ENCODE measurements around the gene INTS6L. TPM values are rescaled to one million over a fixed set of nuclear protein-coding genes. Genes with fewer than 3 reads are reported as not detected.

INTS6L gene
- total RNA-seq, 1 donor = 4.7 TPM

- H3K4me2 ChIP-seq (ENCODE audit: insufficient read depth, low read length) = no peak overlapping the region
- no peak overlapping the region for H3K4me3 ChIP-seq (ENCODE audit: insufficient read depth, low read length)
- no peak for DNase-seq (ENCODE audit: insufficient read length, low spot score, missing footprints)
- no peak overlapping the region for H3K27ac ChIP-seq (ENCODE audit: low read depth, low read length)
- no peaks in the 10 kb centered on the region for H4K20me1 ChIP-seq (ENCODE audit: insufficient read depth, low read length)
- no peaks in the 10 kb centered on the region for H3K9me3 ChIP-seq (ENCODE audit: low read depth, low read length)
- H3K36me3 ChIP-seq (ENCODE audit: insufficient read depth, low read length) = no peaks in the 10 kb centered on the region
- no peak overlapping the region for H2AFZ ChIP-seq (ENCODE audit: low read length)
- H3K79me2 ChIP-seq (ENCODE audit: insufficient read depth, low read length) = no peaks in the 10 kb centered on the region
- H3K4me1 ChIP-seq (ENCODE audit: insufficient read depth, low read length) = no peaks in the 10 kb centered on the region
- no peak for TF ChIP-seq CTCF (IDR thresholded peaks at IDR 0.05; ENCODE audit: extremely low read depth, low read depth, low read length)
- H3K27me3 ChIP-seq (ENCODE audit: insufficient read depth, low read length) = no peaks in the 10 kb centered on the region
Observed at GRCh38 chrX:135543172-135543571, 22.7 kb downstream of the INTS6L start.

GRCh38 chrX:135543924-135544323 is 23.5 kb downstream of the INTS6L start:
- no peaks in the 10 kb centered on the region for H4K20me1 ChIP-seq (ENCODE audit: insufficient read depth, low read length)
- H3K4me1 ChIP-seq (ENCODE audit: insufficient read depth, low read length) = no peaks in the 10 kb centered on the region
- H2AFZ ChIP-seq (ENCODE audit: low read length) = no peak overlapping the region
- DNase-seq (ENCODE audit: insufficient read length, low spot score, missing footprints) = no peak
- H3K79me2 ChIP-seq (ENCODE audit: insufficient read depth, low read length) = no peaks in the 10 kb centered on the region
- no peaks in the 10 kb centered on the region for H3K9me3 ChIP-seq (ENCODE audit: low read depth, low read length)
- H3K4me3 ChIP-seq (ENCODE audit: insufficient read depth, low read length) = no peak overlapping the region
- H3K36me3 ChIP-seq (ENCODE audit: insufficient read depth, low read length) = no peaks in the 10 kb centered on the region
- H3K27me3 ChIP-seq (ENCODE audit: insufficient read depth, low read length) = no peaks in the 10 kb centered on the region
- no peak overlapping the region for H3K27ac ChIP-seq (ENCODE audit: low read depth, low read length)
- TF ChIP-seq CTCF (IDR thresholded peaks at IDR 0.05; ENCODE audit: extremely low read depth, low read depth, low read length) = no peak
- no peak overlapping the region for H3K4me2 ChIP-seq (ENCODE audit: insufficient read depth, low read length)

DNA sequence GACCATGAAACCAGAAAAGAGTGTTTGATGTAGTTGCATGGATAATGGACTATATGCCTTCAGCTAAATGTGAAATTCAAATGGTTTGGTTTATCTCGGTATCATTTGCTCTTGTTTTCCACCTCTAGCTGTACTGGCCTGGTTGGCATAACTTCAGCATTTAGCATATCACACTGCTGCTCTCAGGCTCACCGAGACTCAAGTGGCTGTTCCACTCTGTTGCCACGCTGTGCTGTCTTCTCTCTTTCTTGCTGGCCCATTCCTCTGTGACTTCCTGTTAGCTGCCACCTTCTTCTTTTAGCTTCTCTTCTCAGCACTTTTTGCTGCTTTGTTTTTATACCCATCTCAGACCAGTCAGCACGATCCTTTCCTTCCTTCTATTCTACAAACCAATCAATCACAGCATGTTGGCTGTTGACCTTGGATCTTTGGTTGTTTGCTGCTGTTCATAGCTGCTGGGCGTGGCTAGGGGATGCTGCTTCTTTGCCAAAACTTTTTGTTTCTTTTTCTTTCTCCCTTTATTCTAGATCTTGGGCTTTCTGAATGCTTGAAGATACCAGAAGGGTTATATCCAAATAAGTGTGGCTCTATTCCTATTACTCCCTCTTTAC is 24.0 kb downstream of the INTS6L start:
- Histone ChIP-seq H3K4me2 (ENCODE audit: insufficient read depth, low read length) (no peak overlapping the region), H2AFZ (ENCODE audit: low read length) (no peak overlapping the region), H3K27me3 (ENCODE audit: insufficient read depth, low read length) (no peaks in the 10 kb centered on the region), H3K27ac (ENCODE audit: low read depth, low read length) (no peak overlapping the region), H3K36me3 (ENCODE audit: insufficient read depth, low read length) (no peaks in the 10 kb centered on the region), H3K79me2 (ENCODE audit: insufficient read depth, low read length) (no peaks in the 10 kb centered on the region), H3K4me1 (ENCODE audit: insufficient read depth, low read length) (no peaks in the 10 kb centered on the region), H4K20me1 (ENCODE audit: insufficient read depth, low read length) (no peaks in the 10 kb centered on the region), H3K9me3 (ENCODE audit: low read depth, low read length) (no peaks in the 10 kb centered on the region), H3K4me3 (ENCODE audit: insufficient read depth, low read length) (no peak overlapping the region)
- no peak for TF ChIP-seq CTCF (IDR thresholded peaks at IDR 0.05; ENCODE audit: extremely low read depth, low read depth, low read length)
- no peak for DNase-seq (ENCODE audit: insufficient read length, low spot score, missing footprints)

- H3K9me3 ChIP-seq (ENCODE audit: low read depth, low read length) = no peaks in the 10 kb centered on the region
- H3K79me2 ChIP-seq (ENCODE audit: insufficient read depth, low read length) = no peaks in the 10 kb centered on the region
- no peak for TF ChIP-seq CTCF (IDR thresholded peaks at IDR 0.05; ENCODE audit: extremely low read depth, low read depth, low read length)
- DNase-seq (ENCODE audit: insufficient read length, low spot score, missing footprints) = no peak
- H3K4me1 ChIP-seq (ENCODE audit: insufficient read depth, low read length) = no peaks in the 10 kb centered on the region
- no peak overlapping the region for H2AFZ ChIP-seq (ENCODE audit: low read length)
- no peak overlapping the region for H3K4me2 ChIP-seq (ENCODE audit: insufficient read depth, low read length)
- no peaks in the 10 kb centered on the region for H3K27me3 ChIP-seq (ENCODE audit: insufficient read depth, low read length)
- H4K20me1 ChIP-seq (ENCODE audit: insufficient read depth, low read length) = no peaks in the 10 kb centered on the region
- no peaks in the 10 kb centered on the region for H3K36me3 ChIP-seq (ENCODE audit: insufficient read depth, low read length)
- H3K4me3 ChIP-seq (ENCODE audit: insufficient read depth, low read length) = no peak overlapping the region
- no peak overlapping the region for H3K27ac ChIP-seq (ENCODE audit: low read depth, low read length)
Observed at GRCh38 chrX:135547767-135548166, 27.3 kb downstream of the INTS6L start.

All from osteoblast (primary cell).